Tongue (tissue), 2 donors: ENCODE measurements around the gene MYBBP1A. TPM values are rescaled to one million over a fixed set of nuclear protein-coding genes. Genes with fewer than 3 reads are reported as not detected.
A peak's percentile ranks its signal among the peaks of the same experiment; 100 is the strongest.
"Not testable (repeated sequence)": the region's sequence is repeated elsewhere in the genome, so short reads cannot be mapped to it uniquely, and the experiment has no call there.

Experiments
- DNase-seq: peaks from one replicate; pipeline ENCODE4 v3.0.0-alpha.2; 2015
- total RNA-seq: library from RNA; depleted of rRNA; stranded (reverse); fragments of >200 nt; gene quantifications from one replicate; pipeline ENCODE4 v1.2.3, GENCODE V29; 2014

The MYBBP1A gene
- total RNA-seq = 25.7 TPM

DNA sequence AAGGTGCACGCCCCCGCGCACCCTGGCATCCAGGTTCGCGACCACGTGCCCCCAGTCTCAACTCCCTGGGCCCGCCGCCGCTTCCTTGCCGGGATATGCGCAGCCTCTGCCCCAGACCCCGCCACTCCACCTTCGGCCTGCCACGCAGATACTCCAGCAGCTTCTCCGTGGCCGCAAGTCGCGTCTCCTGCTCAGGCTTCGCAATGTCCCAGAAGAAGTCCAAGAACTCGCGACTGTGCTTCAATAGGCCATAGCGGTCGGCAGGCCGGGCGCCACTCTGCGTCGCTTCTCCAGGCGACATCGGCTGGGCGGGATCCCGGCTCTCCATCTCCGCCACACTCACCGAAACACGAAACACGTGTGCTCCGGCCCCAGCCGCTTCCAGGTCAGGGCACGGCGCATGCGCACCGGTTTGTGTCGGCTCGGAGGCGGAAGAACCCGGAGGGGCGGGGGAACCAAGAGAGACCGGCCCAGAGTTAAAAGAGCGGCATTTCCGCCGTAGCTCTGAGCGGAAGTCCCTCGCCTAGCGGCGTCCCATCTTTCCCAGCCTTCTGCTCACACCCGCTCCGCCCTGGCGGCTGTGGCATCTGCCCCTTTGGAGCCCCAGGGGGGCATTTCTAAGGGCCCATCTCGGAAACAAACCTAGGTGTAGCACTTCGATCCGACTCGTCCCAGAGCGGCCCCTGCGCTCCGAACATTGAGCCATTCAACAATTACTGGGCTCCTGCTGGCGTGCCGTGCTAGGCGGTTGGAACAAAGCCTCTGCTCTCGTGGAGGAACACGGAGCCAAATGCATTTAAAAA is at the start of gene MYBBP1A:
Gene MYBBP1A, minus strand, starts transcription at position 388 of the 803 bp plus-strand sequence. Its CDS starts 60 bp downstream, at position 328.
- DNase-seq = peak; percentile 99

DNA sequence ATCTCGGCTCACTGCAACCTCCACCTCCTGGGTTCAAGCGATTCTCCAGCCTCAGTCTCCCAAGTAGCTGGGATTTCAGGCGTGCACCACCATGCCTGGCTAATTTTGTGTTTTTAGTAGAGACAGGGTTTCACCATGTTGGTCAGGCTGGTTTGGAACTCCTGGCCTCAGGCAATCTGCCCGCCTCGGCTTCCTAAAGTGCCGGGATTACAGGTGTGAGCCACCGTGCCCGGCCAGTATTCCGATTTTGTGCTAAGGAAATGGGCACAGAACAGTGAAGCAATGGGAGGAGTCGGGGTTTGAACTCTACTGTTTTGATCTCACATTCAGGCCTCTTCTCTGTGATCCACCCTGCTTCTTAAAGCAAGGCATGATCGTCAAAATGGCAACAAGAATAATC is 49.6 kb upstream of the MYBBP1A start:
- DNase-seq = not testable (repeated sequence)

GRCh38 chr17:4604111-4604644 is 49.0 kb upstream of the MYBBP1A start:
- peak; percentile 96 for DNase-seq

GRCh38 chr17:4602041-4602440 is 46.9 kb upstream of the MYBBP1A start:
- no peak for DNase-seq

DNA sequence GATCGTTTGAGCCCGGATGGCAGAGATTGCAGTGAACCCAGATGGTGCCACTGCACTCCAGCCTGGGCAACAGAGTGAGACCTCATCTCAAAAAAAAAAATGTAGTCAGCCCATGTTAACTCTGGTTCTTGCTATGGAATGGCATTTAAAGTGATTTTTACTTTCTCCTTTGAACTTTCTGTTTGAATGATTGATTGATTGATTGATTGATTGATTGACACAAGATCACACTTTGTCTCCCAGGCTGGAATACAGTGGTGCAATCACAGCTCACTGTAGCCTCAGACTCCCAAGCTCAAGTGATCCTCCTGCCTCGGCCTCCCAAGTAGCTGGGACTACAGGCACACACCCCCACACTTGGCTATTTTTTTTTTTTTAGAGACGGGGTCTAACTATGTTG is 46.1 kb upstream of the MYBBP1A start:
- no peak for DNase-seq

DNA sequence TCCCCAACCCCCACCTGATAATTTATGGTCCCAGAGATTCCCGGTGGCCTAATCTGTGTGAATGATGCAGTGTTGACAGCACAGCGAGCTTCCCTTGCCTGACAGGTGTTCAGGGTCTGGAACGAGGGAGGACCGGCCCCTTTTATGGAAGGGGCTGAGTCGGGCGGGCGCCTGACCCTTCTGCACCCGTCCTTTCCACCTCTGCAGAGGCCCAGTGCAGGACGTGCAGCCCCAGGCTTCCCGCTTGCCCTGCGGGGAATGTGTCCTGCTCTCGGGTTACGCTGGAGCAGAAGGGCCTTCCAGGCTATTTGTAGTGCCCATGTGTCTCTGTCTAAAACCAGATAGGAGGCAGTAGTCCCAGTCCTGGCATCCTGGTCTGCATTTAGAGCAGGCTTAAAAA is 45.4 kb upstream of the MYBBP1A start:
- peak; percentile 89 for DNase-seq

DNA sequence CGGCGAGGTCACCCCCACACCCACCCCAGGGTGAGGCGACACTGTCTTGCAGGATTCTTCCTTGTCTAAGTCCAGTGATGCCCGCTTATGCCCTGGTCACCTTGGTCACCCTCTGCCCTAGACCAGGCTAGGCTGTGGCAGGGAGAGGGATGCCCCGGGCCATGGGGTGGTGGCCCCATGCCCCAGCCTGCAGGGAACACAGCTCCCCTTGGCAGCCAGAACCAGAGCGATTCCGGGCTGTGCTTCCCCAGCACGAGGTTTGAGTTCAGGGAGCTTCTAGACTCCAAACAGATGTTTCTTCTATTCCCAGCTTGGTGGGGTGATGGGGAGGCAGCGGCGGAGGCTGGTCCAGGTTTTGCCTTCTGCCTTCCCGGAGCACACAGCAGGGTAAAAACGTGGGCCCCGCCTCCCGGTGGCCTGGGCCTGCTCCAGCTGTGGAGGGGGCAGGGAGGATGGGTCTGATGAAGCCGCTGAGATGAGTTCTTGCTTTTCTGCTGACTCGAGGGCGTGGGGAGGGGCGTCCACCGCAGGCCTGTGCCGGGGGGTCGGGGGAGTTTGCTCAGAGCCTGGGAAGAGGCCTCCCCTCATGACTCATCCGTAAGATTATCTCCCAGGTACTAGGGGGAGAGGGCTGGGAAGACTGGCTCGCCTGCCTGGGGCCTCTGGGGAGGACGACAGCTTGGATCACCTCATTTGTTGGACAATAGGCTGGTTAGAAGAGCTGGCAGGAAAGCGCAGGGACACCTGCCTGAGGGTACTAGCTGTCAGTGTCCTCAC is 44.5 kb upstream of the MYBBP1A start:
- DNase-seq = peak; percentile 80

GRCh38 chr17:4598776-4599504 is 43.8 kb upstream of the MYBBP1A start:
- peak; percentile 69 for DNase-seq

GRCh38 chr17:4597975-4598374 is 42.8 kb upstream of the MYBBP1A start:
- no peak for DNase-seq

DNA sequence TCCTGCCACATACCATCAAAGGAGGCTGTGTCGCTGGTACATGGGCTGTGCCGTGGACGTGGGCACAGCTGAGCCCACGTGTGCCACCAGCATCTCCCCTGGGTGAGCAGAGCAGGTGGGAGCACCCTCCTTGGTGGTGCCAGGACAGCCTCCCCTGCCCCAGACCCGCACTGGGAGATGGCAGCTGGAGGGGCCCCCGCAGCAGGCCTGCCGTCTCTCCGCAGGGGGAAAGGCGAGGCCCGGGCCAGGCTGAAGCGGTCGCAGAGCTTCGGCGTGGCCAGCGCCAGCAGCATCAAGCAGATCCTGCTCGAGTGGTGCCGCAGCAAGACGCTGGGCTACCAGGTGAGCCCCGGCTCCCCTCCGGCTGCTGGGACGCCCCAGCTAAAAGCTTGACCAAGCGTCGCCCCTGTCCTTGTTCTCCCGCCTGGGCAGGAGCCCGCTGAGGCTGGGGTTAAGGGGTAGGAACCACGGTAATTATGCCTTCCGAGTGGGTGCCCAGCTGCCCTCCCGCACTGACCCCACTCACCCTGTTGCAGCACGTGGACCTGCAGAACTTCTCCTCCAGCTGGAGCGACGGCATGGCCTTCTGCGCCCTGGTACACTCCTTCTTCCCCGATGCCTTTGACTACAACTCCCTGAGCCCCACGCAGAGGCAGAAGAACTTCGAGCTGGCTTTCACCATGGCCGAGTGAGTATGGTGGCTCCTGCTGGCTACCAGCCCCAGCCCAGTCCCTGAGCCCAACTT is 41.6 kb upstream of the MYBBP1A start:
- no peak for DNase-seq

DNA sequence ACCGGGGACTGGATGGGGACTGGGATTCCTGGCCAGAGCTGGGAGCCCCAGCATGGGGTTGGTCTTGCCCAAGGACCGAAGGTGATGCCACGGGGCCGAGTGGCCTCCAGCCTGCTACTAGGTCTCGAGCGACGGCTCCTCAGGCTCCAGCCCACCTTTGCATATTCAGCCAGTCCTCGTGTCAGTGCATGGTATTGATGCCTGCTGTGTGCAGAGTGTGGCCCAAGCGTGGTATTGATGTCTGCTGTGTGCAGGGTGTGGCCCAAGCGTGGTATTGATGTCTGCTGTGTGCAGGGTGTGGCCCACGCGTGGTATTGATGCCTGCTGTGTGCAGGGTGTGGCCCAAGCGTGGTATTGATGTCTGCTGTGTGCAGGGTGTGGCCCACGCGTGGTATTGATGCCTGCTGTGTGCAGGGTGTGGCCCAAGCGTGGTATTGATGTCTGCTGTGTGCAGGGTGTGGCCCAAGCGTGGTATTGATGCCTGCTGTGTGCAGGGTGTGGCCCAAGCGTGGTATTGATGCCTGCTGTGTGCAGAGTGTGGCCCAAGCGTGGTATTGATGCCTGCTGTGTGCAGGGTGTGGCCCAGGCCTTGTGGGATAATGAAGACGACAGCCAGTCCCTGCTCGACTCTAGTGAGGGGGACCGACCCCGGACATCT is 40.6 kb upstream of the MYBBP1A start:
- not testable (repeated sequence) for DNase-seq

DNA sequence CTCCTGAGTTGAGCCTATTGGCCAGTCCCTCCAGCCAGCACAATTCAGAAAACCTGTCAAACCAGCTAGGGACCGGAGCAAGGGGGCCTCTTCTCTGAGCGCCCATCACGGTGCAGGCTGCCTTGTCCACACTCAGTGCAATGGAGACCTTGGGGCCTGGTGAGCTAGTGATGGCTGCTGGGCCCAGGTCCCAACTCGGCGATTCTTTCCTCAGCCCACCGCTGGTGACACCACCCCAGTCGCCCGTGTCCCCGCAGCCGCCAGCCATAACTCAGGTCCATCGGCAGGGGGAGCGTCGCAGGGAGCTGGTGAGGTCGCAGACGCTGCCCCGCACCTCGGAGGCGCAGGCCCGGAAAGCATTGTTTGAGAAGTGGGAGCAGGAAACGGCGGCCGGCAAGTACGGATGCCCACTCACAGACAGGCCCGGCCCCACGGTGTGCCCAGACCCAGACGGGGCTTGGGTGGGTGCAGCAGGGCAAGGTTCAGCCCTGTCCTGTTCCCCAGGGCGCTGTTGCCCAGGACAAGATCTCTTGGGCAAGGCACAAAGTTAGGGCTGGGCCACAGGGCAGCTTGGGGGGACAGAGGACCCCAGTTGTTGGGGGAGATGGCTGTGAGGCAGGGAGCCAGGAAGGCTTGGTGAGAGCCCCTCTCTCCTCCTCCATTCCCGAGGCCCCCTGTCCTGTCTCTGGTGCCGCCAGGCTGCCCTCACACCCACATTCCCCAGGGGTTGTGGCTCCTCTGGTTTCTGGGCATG is 39.9 kb upstream of the MYBBP1A start:
- DNase-seq = no peak

GRCh38 chr17:4594406-4594805 is 39.2 kb upstream of the MYBBP1A start:
- no peak for DNase-seq

DNA sequence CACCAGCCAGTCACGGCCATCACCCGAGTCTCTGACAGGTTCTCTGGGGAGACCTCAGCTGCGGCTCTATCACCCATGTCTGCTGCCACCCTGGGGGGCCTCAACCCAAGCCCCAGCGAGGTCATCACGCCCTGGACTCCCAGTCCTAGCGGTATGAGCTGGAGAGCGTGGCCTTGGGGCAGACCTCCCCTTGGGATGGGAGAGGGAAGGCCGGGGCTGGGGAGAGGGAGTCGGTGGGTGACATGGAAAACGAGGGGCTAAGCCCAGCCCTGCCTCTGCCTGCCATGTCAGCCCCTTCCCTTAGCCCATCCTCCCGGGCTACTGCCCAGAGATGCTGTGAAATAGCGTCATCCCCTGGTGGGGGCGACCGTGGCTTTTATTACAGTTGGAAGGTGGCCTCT is 37.8 kb upstream of the MYBBP1A start:
- no peak for DNase-seq

DNA sequence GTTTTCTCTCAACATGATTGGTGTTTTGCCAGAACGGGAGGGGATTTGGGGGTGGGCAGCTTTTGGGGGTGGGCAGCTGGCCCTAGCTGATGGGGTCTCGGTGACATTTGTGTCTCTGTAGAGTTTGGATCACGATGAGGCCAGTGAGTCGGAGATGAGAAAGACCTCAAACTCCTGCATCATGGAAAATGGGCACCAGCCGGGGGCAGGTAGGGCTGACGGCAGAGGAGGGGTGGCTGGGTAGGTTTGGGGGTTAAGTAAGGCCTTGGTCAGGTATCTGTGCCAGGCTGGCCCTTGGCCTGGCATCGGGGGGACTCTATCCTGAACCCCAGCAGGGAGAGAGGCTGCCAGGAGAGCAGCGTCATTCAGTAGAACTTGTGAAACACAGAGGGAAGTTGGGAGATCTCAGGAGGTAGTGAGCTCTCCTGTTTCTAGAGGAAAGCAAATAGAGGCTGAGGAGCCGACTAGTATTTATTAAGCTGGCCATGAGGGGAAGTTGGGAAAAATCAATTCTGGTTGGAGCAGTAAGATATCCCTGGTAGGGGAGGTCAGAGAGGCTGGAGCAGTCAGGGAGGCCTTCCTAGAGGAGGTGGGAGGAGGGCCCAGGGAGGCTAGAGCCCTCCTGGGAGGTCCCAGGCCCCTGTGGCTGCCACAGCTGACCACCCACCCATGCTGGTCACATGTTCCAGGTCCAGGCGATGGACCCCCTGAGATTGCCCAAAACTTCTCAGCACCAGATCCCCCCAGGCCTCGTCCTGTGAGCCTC is 37.2 kb upstream of the MYBBP1A start:
- DNase-seq = no peak

DNA sequence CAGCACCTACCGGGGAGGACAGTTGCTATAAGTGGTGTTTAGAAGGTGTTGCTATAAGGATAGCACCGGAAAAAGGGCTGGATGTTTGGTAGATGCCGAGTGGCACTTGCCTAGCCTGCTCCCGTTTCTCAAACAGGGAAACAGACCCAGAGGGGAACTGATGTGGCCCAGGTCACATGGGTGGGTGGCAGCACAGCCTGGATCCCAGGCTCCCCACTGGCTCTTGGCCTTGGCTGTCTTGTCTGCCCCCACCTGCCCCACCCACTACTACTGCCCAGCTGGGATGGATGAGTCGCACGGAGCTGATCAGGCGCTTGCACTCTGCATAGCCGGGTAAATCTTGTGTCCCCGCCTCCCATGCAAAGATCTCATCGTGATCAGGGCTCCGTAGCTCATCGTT is 36.3 kb upstream of the MYBBP1A start:
- DNase-seq = no peak

DNA sequence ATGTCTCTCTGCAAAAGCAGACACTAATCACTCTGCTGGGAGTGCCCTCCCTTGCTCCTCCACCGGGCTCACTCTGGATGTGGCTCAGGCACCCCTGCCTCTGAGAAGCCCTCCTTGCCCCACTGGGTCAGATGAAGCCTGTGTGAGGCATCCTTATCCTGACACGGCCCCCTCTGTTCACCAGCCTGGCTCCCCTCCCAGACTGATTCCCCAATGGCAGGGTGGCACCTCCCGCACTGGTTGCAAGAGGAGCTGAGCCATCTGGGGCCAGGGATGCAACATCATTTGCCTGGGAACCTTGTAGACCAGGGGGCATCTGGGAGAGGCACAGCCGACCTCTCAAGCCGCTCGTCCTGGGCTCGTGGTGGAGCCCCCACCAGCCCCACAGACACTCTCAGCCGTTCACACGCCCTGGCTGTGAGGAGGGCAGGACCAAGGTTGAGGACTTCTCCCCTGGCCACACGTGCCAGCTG is 35.8 kb upstream of the MYBBP1A start:
- no peak for DNase-seq

GRCh38 chr17:4590042-4590441 is 34.9 kb upstream of the MYBBP1A start:
- not testable (repeated sequence) for DNase-seq

DNA sequence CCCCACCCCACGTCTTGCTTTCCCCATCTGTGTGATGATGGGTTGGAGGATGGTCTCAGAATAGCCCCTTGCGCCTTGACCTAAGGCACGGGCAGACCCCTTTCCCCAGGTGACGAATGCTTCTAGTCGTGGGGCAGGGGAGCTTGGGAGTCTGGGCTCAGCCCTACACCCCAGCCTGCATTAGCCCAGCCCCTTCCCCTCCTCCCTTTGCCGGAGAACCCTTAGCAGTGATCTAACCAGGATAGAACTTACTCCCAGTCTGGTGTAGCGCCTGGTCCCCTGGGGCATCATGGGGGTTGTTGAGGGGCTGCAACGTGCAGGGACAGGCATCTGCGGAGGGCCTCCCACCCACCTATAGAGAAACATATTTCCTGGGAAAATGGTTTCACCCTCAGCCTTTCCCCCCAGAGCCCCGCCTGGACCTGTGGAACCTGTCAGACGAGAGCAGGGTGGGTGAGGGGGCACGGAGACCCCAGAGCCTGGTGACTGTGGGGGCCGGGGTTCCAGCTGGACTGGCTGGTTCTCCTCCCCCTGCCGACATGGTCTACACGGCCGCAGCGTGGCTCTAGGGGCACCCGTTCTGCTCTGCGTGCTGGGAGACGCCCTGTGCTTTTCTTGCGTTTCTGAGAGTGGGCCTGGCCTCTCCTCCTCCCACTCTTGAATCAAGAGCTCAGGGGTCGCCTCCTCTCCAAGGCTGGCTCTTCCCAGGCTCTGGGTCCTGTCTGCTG is 33.9 kb upstream of the MYBBP1A start:
- DNase-seq = no peak
